Measurements from ENCODE around the gene ACOT7.

- TF ChIP-seq CTCF (IDR thresholded peaks at IDR 0.05) = no peak
- TF ChIP-seq POLR2A (IDR thresholded peaks at IDR 0.05) = no peak
Measured at GRCh38 chr1:6287029-6287428, 106.5 kb downstream of the ACOT7 start.

All from lower leg skin (tissue), 3 donors.